ENCODE results near the gene CNPY1.

The CNPY1 gene

GRCh38 chr7:155471718-155472117 is 74.6 kb downstream of the CNPY1 start:
- no peak for TF ChIP-seq CTCF (conservative IDR thresholded peaks at IDR 0.05; ENCODE audit: low read depth)
- POLR2A ChIA-PET (ENCODE audit: low non-redundant PET) = no interaction called here
- DNase-seq (ENCODE audit: low spot score) = no peak

GRCh38 chr7:155470686-155471638 is 75.4 kb downstream of the CNPY1 start:
- ChIA-PET POLR2A (ENCODE audit: low non-redundant PET) (no interaction called here), CTCF (no interaction called here)
- DNase-seq (ENCODE audit: low spot score) = no peak
- no peak for TF ChIP-seq CTCF (conservative IDR thresholded peaks at IDR 0.05; ENCODE audit: low read depth)
- H3K27ac ChIP-seq = no peak overlapping the region

More at GRCh38 chr7:155471718-155472117, 74.6 kb downstream of the CNPY1 start:
- CTCF ChIA-PET = interaction anchor here (0.6 kb wide), 1 partner anchor 141 kb away, joined by 5 read pairs; no protein-coding TSS in a partner anchor
- H3K27ac ChIP-seq = no peak overlapping the region

- no peak for TF ChIP-seq CTCF (conservative IDR thresholded peaks at IDR 0.05; ENCODE audit: low read depth)
- no peak overlapping the region for H3K27ac ChIP-seq
- DNase-seq (ENCODE audit: low spot score) = no peak
- POLR2A ChIA-PET (ENCODE audit: low non-redundant PET) = no interaction called here
- CTCF ChIA-PET = no interaction called here
Measured at GRCh38 chr7:155470186-155470487, 76.2 kb downstream of the CNPY1 start.

- no peak overlapping the region for H3K27ac ChIP-seq
- TF ChIP-seq CTCF (conservative IDR thresholded peaks at IDR 0.05; ENCODE audit: low read depth) = no peak
- POLR2A ChIA-PET (ENCODE audit: low non-redundant PET) = no interaction called here
- CTCF ChIA-PET = interaction anchor here (0.6 kb wide), 1 partner anchor 884 kb away, joined by 4 read pairs; no protein-coding TSS in a partner anchor
- no peak for DNase-seq (ENCODE audit: low spot score)
Measured at GRCh38 chr7:155469311-155470185, 76.8 kb downstream of the CNPY1 start.

- DNase-seq (ENCODE audit: low spot score) = no peak
- no peak overlapping the region for H3K27ac ChIP-seq
- ChIA-PET CTCF (no interaction called here), POLR2A (ENCODE audit: low non-redundant PET) (no interaction called here)
- no peak for TF ChIP-seq CTCF (conservative IDR thresholded peaks at IDR 0.05; ENCODE audit: low read depth)
Measured at GRCh38 chr7:155468785-155469148, 77.6 kb downstream of the CNPY1 start.

- POLR2A ChIA-PET (ENCODE audit: low non-redundant PET) = no interaction called here
- DNase-seq (ENCODE audit: low spot score) = no peak
Measured at GRCh38 chr7:155467846-155468784, 78.2 kb downstream of the CNPY1 start.

More at GRCh38 chr7:155467846-155468784, 78.2 kb downstream of the CNPY1 start:
- no peak for TF ChIP-seq CTCF (conservative IDR thresholded peaks at IDR 0.05; ENCODE audit: low read depth)
- CTCF ChIA-PET = no interaction called here
- H3K27ac ChIP-seq = no peak overlapping the region

All from RWPE1 (cell line).